Heart left ventricle (tissue), 16 donors: Measurements from ENCODE around the gene CATSPERD. TPM values are rescaled to one million over a fixed set of nuclear protein-coding genes. Genes with fewer than 3 reads are reported as not detected.

Source experiments
- ATAC-seq, 4 donors: fragments of 200-7000 bp; cut with Tn5 transposase; one replicate each; pipeline ENCODE4 v1.9.1; 2020 to 2022; ENCODE audit warnings: moderate library complexity in 4 of 4, mild to moderate bottlenecking in 3 of 4, moderate number of reproducible peaks in 1 of 4
- DNase-seq, 5 donors: peaks; one replicate each; pipeline ENCODE4 v3.0.0-alpha.2; 2020
- H3K27ac ChIP-seq, 12 donors: fragments of 200-600 bp; sonication (generic) in 4 of 12; one replicate each; pipeline versions ENCODE4 v1.5.0 to v1.8.0; 2016 to 2022; ENCODE audit warnings: mild to moderate bottlenecking in 2 of 12
- H3K27me3 ChIP-seq, 9 donors: fragments of 200-600 bp; sonication (generic) in 2 of 9; one replicate each; pipeline versions ENCODE4 v1.5.1 to v1.8.0; 2016 to 2022; ENCODE audit warnings: mild to moderate bottlenecking in 3 of 9
- H3K36me3 ChIP-seq, 9 donors: fragments of 200-600 bp; sonication (generic) in 2 of 9; one replicate each; pipeline versions ENCODE4 v1.5.0 to v1.8.0; 2018 to 2022; ENCODE audit warnings: mild to moderate bottlenecking in 2 of 9
- H3K4me1 ChIP-seq, 12 donors: fragments of 200-600 bp; sonication (generic) in 4 of 12; one replicate each; pipeline versions ENCODE4 v1.5.0 to v1.8.0; 2016 to 2022; ENCODE audit warnings: mild to moderate bottlenecking in 3 of 12
- H3K4me3 ChIP-seq, 12 donors: fragments of 200-600 bp; sonication (generic) in 4 of 12; one replicate each; pipeline versions ENCODE4 v1.5.0 to v1.8.0; 2017 to 2022; ENCODE audit warnings: mild to moderate bottlenecking in 9 of 12, moderate library complexity in 4 of 12
- H3K9me3 ChIP-seq, 12 donors: fragments of 200-600 bp; sonication (generic) in 4 of 12; one replicate each; pipeline versions ENCODE4 v1.5.0 to v1.8.0; 2016 to 2022; ENCODE audit warnings: mild to moderate bottlenecking in 1 of 12
- POLR2A ChIP-seq, 2 donors: fragments of 450-650 bp; IDR thresholded peaks; one replicate each; pipeline ENCODE4 v1.6.1; 2017; ENCODE audit warnings: antibody characterized with exemption in 2 of 2, mild to moderate bottlenecking in 2 of 2, moderate library complexity in 2 of 2
- WGBS, 4 donors: extraction: QIAGEN DNeasy Blood & Tissue Kit in 2 of 4; methylation state at CpG; one replicate each; pipeline versions ENCODE4 v1.1.5 to v1.1.7; 2013 to 2018; 5-methylcytosine and 5-hydroxymethylcytosine counted together
- intact Hi-C, 10 donors: fragments of 100-400 bp; cut with DNase I; formaldehyde crosslinking; loops; one replicate each; pipeline versions ENCODE4 v1.11.1 to v1.14.2; 2022
- polyA plus RNA-seq, 2 donors: library from polyadenylated mRNA; stranded (reverse); fragments of 200-250 nt; gene quantifications; one replicate each; pipeline ENCODE4 v1.2.3, GENCODE V29; 2013
- total RNA-seq, 9 donors: library from RNA; depleted of rRNA in 2 of 9; stranded (reverse); fragments of >200 nt in 2 of 9; fragmentation: NEBNext Ultra II Directional in 3 of 9; extraction: Animal tissue kit (Norgen Biotek cat#: 25700) in 3 of 9; gene quantifications; one replicate each; pipeline versions ENCODE4 v1.1.0 to v1.2.4, GENCODE V29; 2016 to 2023
- TF ChIP-seq, protein P1 (sequence below), 12 donors: fragments of 200-600 bp; sonication (generic) in 4 of 12; IDR thresholded peaks; one replicate each; pipeline versions ENCODE4 v1.5.0 to v1.8.0; 2018 to 2022; ENCODE audit warnings: antibody characterized with exemption in 12 of 12, mild to moderate bottlenecking in 5 of 12
- donor health status: ischemic (EF 13 %, LVEDD 7.1; RV severe dilation, severe dysfunction).
- donor health status: healthy with polysubstance abuse.
- donor health status: DM: no; HTN: yes; CAD: no.
- donor health status: DM: no; HTN: no; CAD: no.
- donor health status: ischemic (EF 25% LVEDD 6.9; RV normal size, moderate dysfunction).
- donor health status: ischemic (EF 25% LVEDD 5.7; RV mildly dilated, moderate dysfunction).
- donor health status: healthy.
- donor health status: DM: yes; HTN: yes; CAD: no.
- donor health status: ischemic (EF 35%, LVEDD 5.7; RV mildly dilated, moderate dysfunction).
- donor health status: nonischemic (EF 11% LVEDD 7.7; RV severe dilation, severe dysfunction).
- donor health status: DM: yes; HTN: yes; CAD: no.
- donor health status: PGD.
- donor health status: ischemic (EF 29% LVEDD 5.4; RV normal size, mild dysfunction).
- donor health status: nonischemic (EF 23%, LVEDD 6.1; RV moderate dilation, normal function).

The CATSPERD gene
- total and polyA plus RNA-seq, 11 donors = not detected

DNA sequence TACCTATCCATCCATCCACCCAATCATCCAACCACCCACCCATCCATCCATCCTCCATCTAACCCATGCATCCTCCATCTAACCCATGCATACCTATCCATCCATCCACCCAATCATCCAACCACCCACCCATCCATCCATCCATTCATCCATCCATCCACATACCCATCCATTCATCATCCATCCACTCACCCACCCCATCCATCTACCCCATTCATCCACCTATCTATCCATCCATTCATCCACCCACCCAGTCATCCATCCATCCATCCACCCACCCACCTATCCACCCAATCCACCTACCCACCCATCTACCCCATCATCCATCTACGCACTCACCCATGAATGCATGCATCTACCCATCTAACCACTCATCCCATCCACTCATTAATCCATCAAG, 46.7 kb upstream of the CATSPERD start:
- no peak overlapping the region for H3K4me3 ChIP-seq
- intact Hi-C loops = loop anchor here in 1 of 10 donors (10.0 kb wide), 1 partner anchor 49 kb away; the partner anchor contains the start of genes SAFB and SAFB2
- peaks cover 0 to 31% (median 20%) of the 10 kb centered on the region in 9 donors for H3K36me3 ChIP-seq
- ATAC-seq = no peak
- H3K27ac ChIP-seq = no peak overlapping the region
- DNase-seq = no peak
- peaks cover 0 to 20% (median 8%) of the 10 kb centered on the region in 12 donors for H3K4me1 ChIP-seq
- no peaks in the 10 kb centered on the region for H3K27me3 ChIP-seq
- no peak for TF ChIP-seq POLR2A (IDR thresholded peaks at IDR 0.05)
- TF ChIP-seq, protein P1, sequence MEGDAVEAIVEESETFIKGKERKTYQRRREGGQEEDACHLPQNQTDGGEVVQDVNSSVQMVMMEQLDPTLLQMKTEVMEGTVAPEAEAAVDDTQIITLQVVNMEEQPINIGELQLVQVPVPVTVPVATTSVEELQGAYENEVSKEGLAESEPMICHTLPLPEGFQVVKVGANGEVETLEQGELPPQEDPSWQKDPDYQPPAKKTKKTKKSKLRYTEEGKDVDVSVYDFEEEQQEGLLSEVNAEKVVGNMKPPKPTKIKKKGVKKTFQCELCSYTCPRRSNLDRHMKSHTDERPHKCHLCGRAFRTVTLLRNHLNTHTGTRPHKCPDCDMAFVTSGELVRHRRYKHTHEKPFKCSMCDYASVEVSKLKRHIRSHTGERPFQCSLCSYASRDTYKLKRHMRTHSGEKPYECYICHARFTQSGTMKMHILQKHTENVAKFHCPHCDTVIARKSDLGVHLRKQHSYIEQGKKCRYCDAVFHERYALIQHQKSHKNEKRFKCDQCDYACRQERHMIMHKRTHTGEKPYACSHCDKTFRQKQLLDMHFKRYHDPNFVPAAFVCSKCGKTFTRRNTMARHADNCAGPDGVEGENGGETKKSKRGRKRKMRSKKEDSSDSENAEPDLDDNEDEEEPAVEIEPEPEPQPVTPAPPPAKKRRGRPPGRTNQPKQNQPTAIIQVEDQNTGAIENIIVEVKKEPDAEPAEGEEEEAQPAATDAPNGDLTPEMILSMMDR (IDR thresholded peaks at IDR 0.05) = no peak
- no peaks in the 10 kb centered on the region for H3K9me3 ChIP-seq
- 93 to 100% (median 98%) methylated on average over 1 of the region's 1 CpG for whole genome bisulfite sequencing, 4 donors

DNA sequence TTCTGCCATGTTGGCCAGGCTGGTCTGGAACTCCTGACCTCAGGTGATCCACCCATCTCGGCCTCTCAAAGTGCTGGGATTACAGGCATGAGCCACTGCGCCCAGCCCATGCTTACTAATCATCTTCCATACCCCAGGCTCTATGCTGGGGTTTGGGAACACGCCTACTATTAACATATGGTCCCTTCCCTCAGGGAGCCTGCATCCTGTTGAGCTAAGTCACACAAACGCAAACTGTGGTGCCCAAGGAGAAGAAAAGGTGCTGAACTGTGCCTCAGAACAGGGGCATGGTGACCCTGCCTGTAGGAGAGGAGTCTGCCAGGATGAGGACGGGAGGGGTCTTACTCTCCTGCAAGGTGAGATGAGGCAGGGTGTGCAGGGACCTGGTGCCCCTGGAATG, 45.7 kb upstream of the CATSPERD start:
- ATAC-seq = no peak
- intact Hi-C loops = loop anchor here in 3 of 10 donors (5.0 to 10.0 kb wide), 2 partner anchors 47 to 50 kb away; partner anchors contain the start of genes SAFB (in 1 of the 3) and SAFB2 (in 1 of the 3)
- no peak for TF ChIP-seq POLR2A (IDR thresholded peaks at IDR 0.05)
- TF ChIP-seq, protein P1 (IDR thresholded peaks at IDR 0.05) = no peak

DNA sequence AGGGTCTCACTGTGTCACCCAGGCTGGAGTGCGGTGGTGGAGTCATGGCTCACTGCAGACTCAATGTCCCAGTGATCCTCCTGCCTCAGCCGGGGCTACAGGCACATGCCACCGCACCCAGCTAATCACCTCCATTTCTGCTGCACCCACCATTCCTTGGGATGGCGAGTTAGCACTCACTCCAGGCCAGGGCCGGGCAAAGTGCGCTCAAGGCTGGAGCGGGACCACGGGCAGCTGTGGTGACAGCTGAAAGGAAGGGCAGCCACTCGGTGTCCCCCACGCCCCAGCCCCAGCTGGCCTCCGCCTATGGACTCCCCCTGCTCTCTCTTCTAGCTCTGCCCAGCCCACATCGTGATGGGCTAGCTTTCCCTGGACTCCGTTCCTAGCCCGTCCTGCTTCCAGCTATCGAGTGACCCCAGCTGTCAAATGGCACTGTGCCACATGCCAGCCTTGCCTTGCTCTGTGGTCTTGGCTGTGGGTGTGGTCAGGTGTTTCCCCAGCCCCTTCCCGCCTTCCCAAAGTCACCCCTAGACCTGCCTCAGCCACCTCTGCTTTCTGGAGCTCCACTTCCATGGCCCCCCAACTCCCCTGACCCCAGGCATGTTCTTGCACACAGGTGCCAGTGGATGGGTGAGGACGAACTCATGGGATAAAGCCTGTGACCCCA, 44.2 kb upstream of the CATSPERD start:
- peaks cover 0 to 14% (median 3%) of the 10 kb centered on the region in 9 donors for H3K36me3 ChIP-seq
- DNase-seq (no peak), ATAC-seq (no peak)
- 70 to 74% (median 73%) methylated on average over 13 to 17 of the region's 17 CpGs for WGBS, 4 donors
- intact Hi-C loops = loop anchor here in 3 of 10 donors (5.0 to 10.0 kb wide), 2 partner anchors 49 to 51 kb away; partner anchors contain the start of genes SAFB (in 1 of the 3) and SAFB2 (in 1 of the 3)
- H3K4me1 ChIP-seq = peaks cover 0 to 35% (median 15%) of the 10 kb centered on the region in 12 donors
- no peak overlapping the region for H3K27ac ChIP-seq
- H3K4me3 ChIP-seq = no peak overlapping the region
- no peaks in the 10 kb centered on the region for H3K27me3 ChIP-seq
- TF ChIP-seq POLR2A (IDR thresholded peaks at IDR 0.05) = no peak
- TF ChIP-seq, protein P1 (IDR thresholded peaks at IDR 0.05) = no peak
- no peaks in the 10 kb centered on the region for H3K9me3 ChIP-seq

More for the DNA sequence above, 45.7 kb upstream of the CATSPERD start:
- peaks cover 0 to 29% (median 12%) of the 10 kb centered on the region in 12 donors for H3K4me1 ChIP-seq
- WGBS, 4 donors = 81 to 94% (median 86%) methylated on average over 5 of the region's 5 CpGs
- H3K9me3 ChIP-seq = no peaks in the 10 kb centered on the region
- H3K4me3 ChIP-seq = no peak overlapping the region
- H3K36me3 ChIP-seq = peaks cover 0 to 21% (median 11%) of the 10 kb centered on the region in 9 donors
- no peaks in the 10 kb centered on the region for H3K27me3 ChIP-seq
- DNase-seq = peak in 1 of 5 donors; percentile 4
- no peak overlapping the region for H3K27ac ChIP-seq

DNA sequence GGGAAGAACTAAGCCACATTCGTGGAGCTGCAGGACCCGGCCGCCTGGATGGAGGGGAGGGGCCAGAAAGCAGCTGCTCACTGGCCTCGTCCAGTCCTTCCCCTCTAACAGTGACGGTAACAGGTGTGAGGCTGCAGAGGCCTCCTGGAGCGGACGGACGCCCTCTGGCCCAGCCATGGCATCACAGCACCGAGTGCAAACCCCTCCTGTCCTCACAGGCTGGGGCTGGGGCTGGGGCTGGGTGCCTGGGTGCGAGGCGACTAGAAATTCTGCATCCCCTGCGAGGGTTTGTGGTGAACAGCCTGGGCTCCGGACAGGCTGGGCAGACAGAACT, 43.7 kb upstream of the CATSPERD start:
- no peak for DNase-seq
- Histone ChIP-seq H3K27me3 (no peaks in the 10 kb centered on the region), H3K36me3 (peaks cover 0 to 11% (median 3%) of the 10 kb centered on the region in 9 donors), H3K4me1 (peaks cover 0 to 36% (median 15%) of the 10 kb centered on the region in 12 donors), H3K27ac (no peak overlapping the region), H3K9me3 (no peaks in the 10 kb centered on the region), H3K4me3 (no peak overlapping the region)
- ATAC-seq = no peak
- WGBS, 4 donors = 71 to 100% (median 77%) methylated on average over 4 to 13 of the region's 13 CpGs
- no peak for TF ChIP-seq POLR2A (IDR thresholded peaks at IDR 0.05)
- TF ChIP-seq, protein P1 (IDR thresholded peaks at IDR 0.05) = no peak
- intact Hi-C loops = loop anchor here in 3 of 10 donors (5.0 to 10.0 kb wide), 2 partner anchors 49 to 52 kb away; partner anchors contain the start of genes SAFB (in 1 of the 3) and SAFB2 (in 1 of the 3)
